ENCODE results near the gene SLCO2A1. TPM values are rescaled to one million over a fixed set of nuclear protein-coding genes. Genes with fewer than 3 reads are reported as not detected.

Gene SLCO2A1
- total RNA-seq, 1 experiment from 2014 or later, result 1.4 TPM

DNA sequence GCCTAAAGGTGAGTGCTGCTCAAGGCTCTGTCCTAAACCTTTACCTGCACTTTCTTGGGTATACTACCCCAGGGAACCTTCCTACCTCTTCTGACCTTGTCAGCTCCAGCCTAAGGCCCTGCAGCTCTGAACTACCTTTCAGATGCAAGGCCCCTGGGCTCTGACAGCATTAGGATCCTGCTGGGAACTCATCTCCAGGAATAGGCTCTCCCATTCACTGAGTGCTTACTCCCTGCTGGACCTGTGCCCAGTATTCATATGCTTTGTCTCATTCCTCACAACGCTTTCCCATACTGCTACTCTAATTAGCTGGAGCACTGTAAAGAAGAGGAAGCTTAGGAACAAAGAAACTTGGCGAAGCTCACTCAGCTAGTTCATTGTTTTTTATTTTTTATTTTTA is 80.3 kb downstream of the SLCO2A1 start:
- DNase-seq (ENCODE audit: low read depth), result no peak

- no peak for DNase-seq (ENCODE audit: low read depth)
Observed at GRCh38 chr3:133948996-133949395, 80.7 kb downstream of the SLCO2A1 start.

DNA sequence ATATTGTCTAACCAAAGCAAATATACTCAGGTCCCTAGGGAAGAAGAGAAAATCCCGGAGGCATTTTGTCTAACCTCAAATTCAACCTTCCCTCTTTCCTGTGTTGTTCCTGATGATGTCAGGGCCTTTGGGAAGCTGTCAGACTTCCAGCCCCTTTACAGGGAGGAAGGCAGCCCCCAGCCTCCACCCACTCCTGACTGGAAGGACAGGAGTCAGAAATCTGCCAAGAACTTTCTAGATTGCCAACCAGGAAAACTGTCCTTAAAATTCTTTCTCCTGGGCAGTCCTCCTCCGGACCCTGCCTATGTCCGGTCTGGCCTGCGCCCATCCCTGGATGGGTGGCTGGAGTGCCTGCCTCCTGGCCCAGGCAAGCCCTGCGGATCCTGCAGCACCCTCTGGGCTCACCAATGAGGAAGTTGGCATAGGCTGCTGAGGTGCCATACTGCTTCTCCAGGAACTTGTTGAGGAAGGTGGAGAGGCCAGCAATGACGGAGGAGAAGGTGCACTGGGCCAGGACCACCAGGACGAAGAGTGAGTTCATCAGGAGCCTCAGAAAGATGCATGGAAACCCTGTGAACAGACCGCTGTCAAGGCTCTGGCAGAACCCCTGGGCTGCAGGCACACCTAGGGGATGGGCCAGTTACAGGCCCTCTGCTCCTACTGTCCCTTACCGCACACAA is 81.5 kb downstream of the SLCO2A1 start:
- DNase-seq (ENCODE audit: low read depth), result peak; percentile 32

DNA sequence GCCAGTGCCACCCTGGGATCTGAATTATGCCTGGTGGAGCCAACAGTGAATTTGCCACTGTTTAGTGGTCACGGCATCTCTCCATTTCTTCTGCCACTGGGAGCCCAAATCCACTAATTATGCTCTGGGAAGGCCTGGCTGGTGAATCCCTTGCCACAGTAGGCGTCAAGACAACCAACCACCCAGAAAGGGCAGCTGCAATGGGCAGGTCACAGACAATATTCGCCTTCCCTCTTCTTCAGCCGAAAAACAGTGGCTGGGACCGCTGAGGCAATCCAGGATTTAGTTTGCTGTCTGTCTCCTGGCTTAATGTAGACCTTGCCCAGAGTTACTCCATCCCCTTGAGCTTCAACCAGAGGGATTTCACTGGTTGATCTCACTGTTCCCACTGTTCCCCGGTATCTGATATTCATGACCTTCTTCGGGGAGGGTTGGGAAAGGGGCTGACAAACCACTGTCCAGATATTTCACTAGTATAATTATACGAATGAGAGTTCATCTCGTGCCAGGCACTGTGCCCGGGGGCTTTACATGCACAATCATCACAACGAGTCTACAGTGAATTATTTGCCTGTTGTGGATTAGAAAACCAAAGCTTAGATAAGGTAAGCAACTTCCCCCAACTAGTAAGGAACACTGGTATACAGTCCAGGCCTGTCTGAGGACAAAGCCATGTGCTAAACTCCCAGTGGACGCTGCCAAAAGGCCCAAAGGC is 84.2 kb downstream of the SLCO2A1 start:
- no peak for DNase-seq (ENCODE audit: low read depth)

DNA sequence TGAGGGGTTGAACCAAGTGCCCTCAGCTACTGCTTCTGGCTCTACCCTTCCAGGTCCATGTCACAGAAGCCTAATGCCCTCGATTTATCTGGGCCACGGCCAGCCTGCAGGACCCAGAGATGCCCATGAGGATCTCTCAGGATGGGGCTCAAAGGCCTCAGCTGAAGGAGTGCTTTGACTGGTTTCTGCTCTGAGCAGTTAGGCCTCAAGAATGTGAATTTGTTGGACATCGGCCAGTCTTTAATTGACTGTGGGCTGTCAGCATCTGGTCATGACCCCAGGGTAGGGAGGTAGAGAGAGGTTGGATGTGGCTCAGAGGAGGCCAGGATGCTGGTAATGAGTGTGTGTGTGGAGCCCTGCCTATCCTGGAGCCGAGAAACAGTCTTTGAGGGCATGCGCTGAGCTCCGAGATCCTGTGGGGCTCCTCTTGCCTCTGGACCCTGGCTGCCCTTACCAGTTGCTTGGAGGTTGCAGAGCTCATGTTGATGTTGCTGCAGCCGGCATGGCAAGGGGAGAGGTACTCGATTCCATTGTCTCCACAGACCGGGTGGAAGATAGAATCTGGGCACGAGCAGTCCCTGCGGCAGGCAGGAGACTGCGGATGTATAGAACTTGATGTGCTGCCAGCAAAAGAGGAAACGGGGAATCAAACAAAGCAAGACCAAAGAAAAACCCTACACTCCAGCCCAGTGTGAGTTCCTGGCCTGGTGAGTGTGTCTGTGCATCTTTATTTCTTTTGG is 84.9 kb downstream of the SLCO2A1 start:
- DNase-seq (ENCODE audit: low read depth), result peak; percentile 98

DNA sequence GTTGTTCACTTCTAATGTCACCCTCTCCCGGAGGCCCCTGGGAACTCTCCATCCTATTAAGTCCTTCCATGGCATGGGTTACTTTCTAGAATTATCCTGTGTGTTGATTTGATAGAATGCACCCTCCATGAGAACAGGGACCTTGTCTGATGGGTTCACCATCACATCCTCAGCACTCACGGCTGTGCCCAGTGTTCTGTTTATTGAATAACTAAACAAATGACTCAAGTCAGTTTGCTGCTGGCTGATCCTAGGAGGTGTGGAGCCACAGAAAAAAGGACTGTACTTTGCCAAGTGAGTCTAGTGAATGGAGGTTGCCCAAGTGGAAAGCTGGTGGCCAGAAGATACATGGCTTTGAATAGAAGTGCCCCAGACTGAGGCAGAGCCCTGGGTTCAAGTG is 85.5 kb downstream of the SLCO2A1 start:
- peak; percentile 65 for DNase-seq (ENCODE audit: low read depth)

DNA sequence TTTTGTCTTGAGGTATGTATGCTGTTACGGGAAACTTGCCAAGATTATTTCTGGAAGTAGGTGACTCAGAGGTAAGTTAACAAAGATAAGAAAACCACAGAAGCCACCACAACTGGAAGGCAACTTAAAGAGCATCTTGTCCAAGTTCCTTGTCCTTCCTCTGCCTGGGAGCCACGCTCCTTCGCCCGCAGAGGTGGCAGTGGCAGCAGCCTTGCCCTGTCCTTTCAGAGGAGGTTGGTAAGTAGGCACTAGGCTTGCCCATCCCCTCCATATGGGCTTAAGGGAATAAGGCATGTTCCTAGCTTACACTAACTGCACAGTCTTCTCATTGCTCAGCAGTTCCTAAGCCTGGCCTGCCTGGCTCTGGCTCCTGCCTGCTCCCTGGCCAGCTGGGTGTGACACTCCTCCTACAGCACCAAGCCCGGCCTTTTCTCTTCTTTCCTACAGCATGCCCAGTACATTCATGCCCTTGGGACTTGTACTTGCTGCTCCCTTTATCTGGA is 86.0 kb downstream of the SLCO2A1 start:
- DNase-seq (ENCODE audit: low read depth), result peak; percentile 90

DNA sequence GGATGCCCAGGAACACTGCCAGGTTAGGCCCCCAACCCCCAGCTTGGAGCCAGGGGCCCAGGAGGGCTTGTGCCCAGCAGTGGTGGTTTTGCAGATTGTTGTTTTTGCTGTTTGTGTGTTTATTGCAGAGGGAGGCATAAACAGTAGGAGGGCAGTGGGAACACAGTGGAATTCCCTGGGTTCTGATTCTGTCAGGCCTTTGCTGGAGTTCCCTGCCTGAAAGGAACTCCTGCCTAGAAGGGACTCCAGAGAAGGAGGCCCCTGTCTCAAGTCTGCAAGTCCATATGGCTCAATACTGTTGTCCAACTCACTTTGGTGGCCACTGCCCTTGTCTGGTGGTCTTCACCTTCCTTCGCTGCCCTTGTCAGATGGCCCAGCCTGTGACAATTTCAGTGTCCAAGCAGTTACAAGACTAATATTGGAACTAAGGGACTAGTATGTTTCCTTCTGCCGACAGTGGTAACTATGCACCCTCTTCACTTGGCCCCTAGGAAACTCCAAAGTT is 86.6 kb downstream of the SLCO2A1 start:
- no peak for DNase-seq (ENCODE audit: low read depth)

DNA sequence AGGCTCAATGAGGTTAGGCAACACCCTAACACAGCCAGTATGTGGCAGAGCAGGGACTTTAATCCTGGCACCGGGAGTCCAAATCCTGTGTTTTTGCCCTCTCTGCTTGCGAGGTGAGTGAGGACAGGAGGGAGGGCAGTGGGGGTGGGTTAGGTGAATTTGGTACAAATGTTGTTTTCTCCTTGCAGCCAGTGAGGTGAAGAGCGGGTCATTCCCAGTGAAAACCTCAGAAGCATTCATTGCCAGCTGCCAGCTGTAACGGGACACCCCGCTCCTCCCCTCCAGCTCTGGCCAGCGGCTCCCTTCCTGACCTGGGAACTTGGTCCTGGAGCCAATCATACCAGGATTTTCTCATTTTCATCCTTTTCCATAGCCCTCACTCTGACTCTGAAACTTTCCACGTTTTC is 88.3 kb downstream of the SLCO2A1 start:
- DNase-seq (ENCODE audit: low read depth), result peak; percentile 73

GRCh38 chr3:133940536-133940935 is 89.2 kb downstream of the SLCO2A1 start:
- DNase-seq (ENCODE audit: low read depth), result no peak

- DNase-seq (ENCODE audit: low read depth), result no peak
Observed at GRCh38 chr3:133939463-133939835, 90.3 kb downstream of the SLCO2A1 start.

DNA sequence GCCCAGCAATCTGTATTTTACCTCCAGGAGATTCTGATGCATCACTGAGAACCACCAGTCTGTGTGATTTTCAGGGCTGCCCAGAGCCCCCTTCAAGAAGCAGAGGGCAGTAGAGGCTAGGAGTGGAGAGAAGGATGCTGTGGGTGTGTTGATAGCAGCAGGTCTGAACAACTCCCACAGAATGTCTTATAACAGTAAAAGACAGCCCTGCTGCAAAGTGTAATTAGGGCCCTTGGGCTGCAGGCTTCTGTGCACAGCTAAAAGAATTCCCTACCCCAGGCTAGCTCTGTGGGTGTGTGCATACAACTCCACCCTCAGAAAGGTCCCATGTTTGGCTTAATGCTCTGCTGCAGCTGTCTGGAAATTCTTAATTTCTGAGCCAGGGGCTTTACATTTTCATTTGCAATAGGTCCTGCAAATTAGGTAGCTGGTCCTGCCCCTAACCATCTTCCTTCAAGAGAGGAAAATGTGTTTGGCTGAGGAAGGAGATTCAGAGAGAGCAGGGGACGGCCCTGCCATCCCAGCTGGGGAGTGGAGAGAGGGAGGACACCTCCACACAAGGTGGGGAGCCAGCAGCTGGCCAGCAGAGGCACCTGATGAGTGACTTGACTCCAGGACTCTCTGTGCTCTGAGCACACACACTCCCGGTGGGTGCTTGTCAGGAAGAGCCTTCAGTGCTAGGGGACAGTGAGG is 90.8 kb downstream of the SLCO2A1 start:
- no peak for DNase-seq (ENCODE audit: low read depth)

DNA sequence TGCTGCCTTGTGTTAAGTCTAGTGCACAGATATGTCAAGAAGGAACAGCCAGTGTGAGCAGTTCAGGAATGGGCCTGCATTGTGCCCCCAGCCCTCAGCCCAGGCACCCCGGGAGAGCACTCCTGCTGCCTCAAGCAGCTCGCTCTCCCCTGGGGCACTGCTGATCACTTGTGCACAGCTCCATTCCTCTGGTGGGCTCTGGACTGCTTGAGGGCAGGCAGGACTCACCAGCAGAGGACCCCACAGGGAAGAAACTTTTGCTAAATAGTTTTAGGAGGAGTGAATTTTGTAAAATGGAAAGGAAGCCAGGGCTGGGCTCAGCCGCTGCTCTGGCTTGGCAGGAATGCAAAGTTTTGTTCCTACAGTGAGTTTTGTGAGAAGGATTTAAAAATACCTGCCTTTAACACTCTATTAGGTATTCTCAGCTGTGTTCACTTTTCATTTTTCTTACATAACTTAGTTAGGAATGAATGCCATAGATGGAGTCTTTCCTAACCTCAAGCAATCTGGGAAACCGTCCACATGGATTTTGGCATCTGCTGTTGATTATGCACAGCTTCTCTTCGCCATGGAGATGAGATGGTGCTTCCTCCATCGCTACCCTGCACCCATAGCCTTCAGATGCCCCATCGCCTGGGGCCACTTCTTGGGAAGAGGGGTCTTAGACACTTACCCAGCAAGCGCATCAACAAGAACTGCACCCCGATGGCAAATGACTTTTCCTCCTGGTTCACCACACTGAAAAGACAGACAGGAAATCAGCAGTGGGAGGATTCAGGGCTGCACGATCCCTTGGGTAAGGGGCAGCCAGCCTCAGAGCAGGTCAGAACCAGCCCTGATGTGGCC is 91.7 kb downstream of the SLCO2A1 start:
- no peak for DNase-seq (ENCODE audit: low read depth)

DNA sequence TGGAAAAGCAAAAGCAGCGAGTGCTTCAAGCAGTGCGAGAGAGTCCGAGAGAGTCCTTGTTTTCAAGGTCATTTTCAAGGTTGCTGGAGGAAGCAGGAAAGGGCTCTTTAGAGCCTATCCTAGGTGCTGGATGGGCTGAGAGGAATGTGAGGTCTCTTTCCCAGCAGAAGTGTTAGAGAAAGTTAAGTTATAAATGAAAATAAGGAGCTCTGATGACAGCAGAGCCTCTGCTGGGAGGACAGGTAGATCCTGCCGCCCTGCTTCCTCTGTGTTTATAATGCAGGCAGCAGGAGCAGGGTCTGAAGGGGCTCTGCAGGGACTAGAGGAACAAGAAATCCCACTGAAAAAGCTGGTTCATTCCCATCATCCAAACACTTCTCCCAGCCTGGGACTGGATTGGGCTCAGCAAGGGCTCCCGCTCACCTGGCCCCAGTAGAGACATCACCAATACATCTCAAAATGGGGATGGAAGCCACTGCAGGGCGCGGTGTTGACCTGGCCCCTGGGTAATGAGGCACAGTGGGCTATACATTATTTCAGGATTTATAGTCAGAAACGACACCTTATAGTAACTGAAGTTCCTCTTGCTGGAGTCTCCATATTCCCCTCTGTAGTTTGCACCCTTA is 92.6 kb downstream of the SLCO2A1 start:
- no peak for DNase-seq (ENCODE audit: low read depth)

DNA sequence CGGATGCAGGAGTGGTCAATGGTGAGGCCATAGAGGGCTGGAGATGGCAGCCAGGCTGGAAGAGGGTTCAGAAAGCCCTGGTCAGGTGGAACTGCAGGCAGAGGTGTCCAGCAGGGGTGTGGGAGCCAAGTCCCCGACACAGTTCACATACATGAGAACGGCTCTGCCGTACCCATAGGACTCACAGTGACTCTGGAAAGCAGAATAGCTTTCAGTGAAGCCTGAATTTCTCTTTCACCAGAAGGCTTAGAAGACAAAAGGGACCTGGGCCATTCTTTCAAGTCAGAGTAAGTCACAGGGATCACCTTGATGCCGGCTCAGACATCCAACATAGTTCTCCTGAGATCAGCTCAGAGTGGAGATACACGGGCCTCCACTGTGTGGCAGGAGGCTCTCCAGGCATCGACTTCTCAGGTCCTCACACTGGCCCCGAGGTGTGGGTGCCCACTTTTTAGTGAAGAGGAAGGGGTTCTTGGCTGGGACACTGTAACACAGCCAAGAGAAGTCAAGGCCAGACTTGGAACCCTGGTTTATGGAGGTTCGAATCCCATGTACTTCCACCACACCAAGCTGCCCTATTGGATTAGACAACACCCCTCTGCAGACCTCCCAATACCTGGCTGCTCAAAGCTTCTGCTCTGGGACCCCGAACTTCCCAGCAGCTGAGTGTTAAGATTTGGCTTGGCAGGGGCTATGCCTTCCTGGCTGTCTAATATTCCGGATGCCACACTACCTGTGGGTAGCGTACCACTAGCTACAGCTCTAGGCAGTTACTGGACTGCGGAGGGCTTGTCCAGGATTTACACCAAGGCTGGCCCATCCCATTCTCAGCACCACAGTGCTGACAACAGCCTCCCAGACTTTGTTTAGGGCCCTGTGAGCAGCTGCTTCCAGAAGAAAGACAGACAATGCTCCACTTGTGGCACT is 93.6 kb downstream of the SLCO2A1 start:
- no peak for DNase-seq (ENCODE audit: low read depth)

DNA sequence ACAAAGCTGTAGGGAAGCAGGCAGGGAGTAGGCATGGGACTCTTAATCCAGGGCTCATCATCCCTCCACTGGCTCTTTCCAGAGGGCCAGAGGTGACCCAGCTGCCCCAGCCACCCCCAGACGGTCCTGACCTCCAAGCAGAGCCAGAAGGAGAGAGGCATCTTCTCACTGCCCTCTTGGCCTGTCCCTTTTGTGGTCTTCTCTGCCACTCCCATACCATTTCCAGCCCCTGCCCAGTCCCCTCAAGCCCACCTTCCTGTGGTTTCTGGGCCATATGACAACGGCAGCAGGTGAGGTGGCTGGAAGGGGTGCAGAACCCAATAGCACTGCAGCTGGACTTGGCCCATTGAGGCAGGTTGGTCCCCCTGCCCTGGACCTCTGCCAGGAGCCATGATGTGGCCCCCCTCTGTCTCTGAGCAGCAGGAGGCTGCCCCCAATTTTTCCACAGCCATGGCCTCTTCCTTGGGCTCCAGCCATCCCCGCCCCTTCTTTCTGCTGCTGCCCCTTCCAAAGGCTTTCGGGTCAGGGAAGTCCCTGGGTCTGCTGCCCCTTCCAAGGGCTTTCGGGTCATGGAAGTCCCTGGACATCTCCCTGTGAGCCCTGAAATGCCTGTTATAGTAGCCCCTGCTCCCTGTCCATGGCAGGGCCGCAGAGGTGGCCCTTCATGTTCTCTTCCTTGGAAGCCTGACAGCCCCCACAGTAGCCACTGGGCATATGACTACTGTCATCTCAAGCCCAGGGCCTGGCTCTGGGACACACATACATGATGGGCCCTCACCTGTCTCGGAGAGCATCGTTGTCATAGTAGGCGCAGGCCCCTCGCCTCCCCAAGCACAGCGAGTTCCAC is 94.5 kb downstream of the SLCO2A1 start:
- no peak for DNase-seq (ENCODE audit: low read depth)

- DNase-seq (ENCODE audit: low read depth), result no peak
Observed at GRCh38 chr3:133934073-133934970, 95.4 kb downstream of the SLCO2A1 start.
